H9 (cell line): Measurements from ENCODE around the gene TGIF1. TPM values are rescaled to one million over a fixed set of nuclear protein-coding genes. Genes with fewer than 3 reads are reported as not detected.

Experiments
- DNase-seq: peaks from one replicate; pipeline ENCODE4 v3.0.0-alpha.2; 2017
- H2AFZ ChIP-seq: one replicate; pipeline ENCODE4 v1.6.1; 2013; ENCODE audit warnings: mild to moderate bottlenecking, low read length, control low read depth, moderate library complexity
- H2AK5ac ChIP-seq: 2 replicates; pipeline ENCODE4 v1.6.1; 2013; ENCODE audit warnings: low read length, control low read depth, mixed read lengths; ENCODE audit not compliant: insufficient read length
- H2BK120ac ChIP-seq: one replicate; pipeline ENCODE4 v1.6.1; 2013; ENCODE audit warnings: low read depth, mild to moderate bottlenecking, low read length, control low read depth, inconsistent platforms; ENCODE audit not compliant: poor library complexity, severe bottlenecking
- H2BK12ac ChIP-seq: 2 replicates; pipeline ENCODE4 v1.6.1; 2013; ENCODE audit warnings: low read length, control low read depth, mixed read lengths, low read depth; ENCODE audit not compliant: insufficient read length
- H2BK15ac ChIP-seq: 2 replicates; pipeline ENCODE4 v1.6.1; 2013; ENCODE audit warnings: low read depth, low read length, control low read depth
- H2BK20ac ChIP-seq: one replicate; pipeline ENCODE4 v1.6.1; 2013; ENCODE audit warnings: low read depth, mild to moderate bottlenecking, low read length, control low read depth, inconsistent platforms; ENCODE audit not compliant: poor library complexity, severe bottlenecking
- H2BK5ac ChIP-seq: 2 replicates; pipeline ENCODE4 v1.6.1; 2013; ENCODE audit warnings: low read length, control low read depth, mixed read lengths; ENCODE audit not compliant: insufficient read length
- H3K14ac ChIP-seq: 2 replicates; pipeline ENCODE4 v1.6.1; 2013; ENCODE audit warnings: low read length, control low read depth; ENCODE audit not compliant: insufficient read depth
- H3K18ac ChIP-seq: 2 replicates; pipeline ENCODE4 v1.6.1; 2013; ENCODE audit warnings: low read depth, mild to moderate bottlenecking, mixed read lengths, low read length, control low read depth; ENCODE audit not compliant: insufficient read length
- H3K23ac ChIP-seq: 2 replicates; pipeline ENCODE4 v1.6.1; 2013; ENCODE audit warnings: low read length, control low read depth, mixed read lengths, low read depth; ENCODE audit not compliant: insufficient read length
- H3K23me2 ChIP-seq: 2 replicates; pipeline ENCODE4 v1.6.1; 2013; ENCODE audit warnings: low read depth, mild to moderate bottlenecking, mixed read lengths, low read length, control low read depth; ENCODE audit not compliant: insufficient read length, poor library complexity, severe bottlenecking
- H3K27ac ChIP-seq: 2 replicates; pipeline ENCODE4 v1.5.1; 2013; ENCODE audit warnings: low read length, control low read depth, mixed read lengths, low read depth; ENCODE audit not compliant: insufficient read length
- H3K27me3 ChIP-seq: 2 replicates; pipeline ENCODE4 v1.6.1; 2013; ENCODE audit warnings: low read length, control low read depth, inconsistent platforms; ENCODE audit not compliant: insufficient read depth
- H3K4ac ChIP-seq: 2 replicates; pipeline ENCODE4 v1.6.1; 2013; ENCODE audit warnings: low read depth, mild to moderate bottlenecking, control low read depth, inconsistent platforms, low read length, moderate library complexity
- H3K4me1 ChIP-seq: 2 replicates; pipeline ENCODE4 v1.6.1; 2013; ENCODE audit warnings: low read length, control low read depth, inconsistent platforms; ENCODE audit not compliant: insufficient read depth
- H3K4me2 ChIP-seq: 2 replicates; pipeline ENCODE4 v1.6.1; 2013; ENCODE audit warnings: low read length, control low read depth, mixed read lengths; ENCODE audit not compliant: insufficient read length, insufficient read depth
- H3K56ac ChIP-seq: 2 replicates; pipeline ENCODE4 v1.6.1; 2013; ENCODE audit warnings: low read depth, mild to moderate bottlenecking, mixed read lengths, low read length, control low read depth; ENCODE audit not compliant: insufficient read length
- H3K79me1 ChIP-seq: 2 replicates; pipeline ENCODE4 v1.6.1; 2013; ENCODE audit warnings: low read depth, mild to moderate bottlenecking, moderate library complexity, low read length, control low read depth, inconsistent platforms; ENCODE audit not compliant: insufficient read depth, poor library complexity, severe bottlenecking
- H3K79me2 ChIP-seq: 2 replicates; pipeline ENCODE4 v1.6.1; 2013; ENCODE audit warnings: low read length, control low read depth, inconsistent platforms; ENCODE audit not compliant: insufficient read depth
- H3K9ac ChIP-seq: 2 replicates; pipeline ENCODE4 v1.6.1; 2013; ENCODE audit warnings: low read length, control low read depth, mixed read lengths; ENCODE audit not compliant: insufficient read length; ENCODE audit errors: extremely low read depth
- H3K9me3 ChIP-seq: one replicate; pipeline ENCODE4 v1.6.1; 2013; ENCODE audit warnings: low read depth, low read length, inconsistent platforms; ENCODE audit not compliant: control insufficient read depth
- H3T11ph ChIP-seq: one replicate; pipeline ENCODE4 v1.6.1; 2013; ENCODE audit warnings: mild to moderate bottlenecking, low read length, control low read depth, inconsistent platforms
- H4K20me1 ChIP-seq: one replicate; pipeline ENCODE4 v1.6.1; 2013; ENCODE audit not compliant: control insufficient read depth, insufficient read length, insufficient read depth
- H4K5ac ChIP-seq: 2 replicates; pipeline ENCODE4 v1.6.1; 2013; ENCODE audit warnings: low read depth, mild to moderate bottlenecking, mixed read lengths, low read length, control low read depth; ENCODE audit not compliant: insufficient read length
- H4K8ac ChIP-seq: replicated peaks from 2 replicates; pipeline ENCODE4 v1.6.1; 2013; ENCODE audit warnings: low read length, control low read depth, mixed read lengths, low read depth; ENCODE audit not compliant: insufficient read length
- H4K91ac ChIP-seq: 2 replicates; pipeline ENCODE4 v1.6.1; 2013; ENCODE audit warnings: low read depth, mild to moderate bottlenecking, moderate library complexity, mixed read lengths, low read length, control low read depth; ENCODE audit not compliant: insufficient read length
- H3K27ac Mint-ChIP-seq, 3 experiments: 2 replicates in 2 of 3; 3 replicates in 1 of 3; pipeline ENCODE4 v1.8.0; 2020 to 2021; ENCODE audit warnings: mixed read lengths in 3 of 3, mild to moderate bottlenecking in 1 of 3, moderate library complexity in 1 of 3
- H3K27me3 Mint-ChIP-seq: 2 replicates; pipeline ENCODE4 v1.8.0; 2021; ENCODE audit warnings: low read depth, mild to moderate bottlenecking, moderate library complexity, mixed read lengths
- H3K36me3 Mint-ChIP-seq, 3 experiments: 2 replicates in 2 of 3; 3 replicates in 1 of 3; pipeline ENCODE4 v1.8.0; 2020 to 2021; ENCODE audit warnings: low read depth in 3 of 3, mixed read lengths in 3 of 3; ENCODE audit not compliant: insufficient read depth in 1 of 3
- H3K4me1 Mint-ChIP-seq, 2 experiments: 2 replicates each; pipeline ENCODE4 v1.8.0; 2020; ENCODE audit warnings: mixed read lengths in 2 of 2
- H3K4me3 Mint-ChIP-seq, 2 experiments: 2 replicates in 1 of 2; 3 replicates in 1 of 2; pipeline ENCODE4 v1.8.0; 2020 to 2021; ENCODE audit warnings: mild to moderate bottlenecking in 2 of 2, mixed read lengths in 2 of 2, moderate library complexity in 1 of 2
- H3K9me3 Mint-ChIP-seq, 2 experiments: 2 replicates in 1 of 2; 3 replicates in 1 of 2; pipeline ENCODE4 v1.8.0; 2020; ENCODE audit warnings: mild to moderate bottlenecking in 2 of 2, mixed read lengths in 2 of 2, moderate library complexity in 1 of 2
- WGBS: extraction: QIAGEN DNeasy Blood & Tissue Kit; methylation state at CpG from one replicate; pipeline ENCODE4 v1.1.7; 2013; ENCODE audit warnings: missing lambda C conversion rate, low lambda C conversion rate, mixed read lengths; ENCODE audit not compliant: insufficient read length; ENCODE audit errors: extremely low coverage; 5-methylcytosine and 5-hydroxymethylcytosine counted together
- total RNA-seq: library from RNA; stranded (reverse); gene quantifications from 2 replicates; pipeline ENCODE4 v1.2.1, GENCODE V29; 2021
- TF ChIP-seq, protein P1 (sequence below): fragments of 200-600 bp; sonication (generic); conservative IDR thresholded peaks from 3 replicates; pipeline ENCODE4 v1.8.0; 2021; ENCODE audit warnings: antibody characterized with exemption, mild to moderate bottlenecking

TGIF1 gene
- total RNA-seq, 1 experiment from 2014 or later: 261 TPM

DNA sequence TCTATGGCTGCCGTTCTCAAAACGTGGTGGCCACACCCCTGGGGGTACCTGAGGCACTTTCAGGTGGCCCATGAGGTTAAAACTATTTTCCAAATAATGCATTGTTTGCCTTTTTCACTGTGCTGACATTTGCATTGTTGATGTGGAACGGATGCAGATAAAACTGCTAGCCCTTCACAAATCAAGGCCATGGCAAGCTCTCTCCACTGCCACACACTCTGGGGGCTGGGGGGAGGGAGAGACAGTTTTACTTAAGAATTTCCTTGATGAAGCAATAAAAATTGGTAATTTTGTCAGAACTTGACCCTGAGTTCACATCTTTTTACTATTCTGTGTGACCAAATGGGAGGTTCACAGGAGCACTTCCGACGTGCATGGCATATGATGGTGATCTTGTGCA lies 22.0 kb upstream of the TGIF1 start:
- no peaks in the 10 kb centered on the region for H3K9me3 ChIP-seq
- TF ChIP-seq, protein P1, sequence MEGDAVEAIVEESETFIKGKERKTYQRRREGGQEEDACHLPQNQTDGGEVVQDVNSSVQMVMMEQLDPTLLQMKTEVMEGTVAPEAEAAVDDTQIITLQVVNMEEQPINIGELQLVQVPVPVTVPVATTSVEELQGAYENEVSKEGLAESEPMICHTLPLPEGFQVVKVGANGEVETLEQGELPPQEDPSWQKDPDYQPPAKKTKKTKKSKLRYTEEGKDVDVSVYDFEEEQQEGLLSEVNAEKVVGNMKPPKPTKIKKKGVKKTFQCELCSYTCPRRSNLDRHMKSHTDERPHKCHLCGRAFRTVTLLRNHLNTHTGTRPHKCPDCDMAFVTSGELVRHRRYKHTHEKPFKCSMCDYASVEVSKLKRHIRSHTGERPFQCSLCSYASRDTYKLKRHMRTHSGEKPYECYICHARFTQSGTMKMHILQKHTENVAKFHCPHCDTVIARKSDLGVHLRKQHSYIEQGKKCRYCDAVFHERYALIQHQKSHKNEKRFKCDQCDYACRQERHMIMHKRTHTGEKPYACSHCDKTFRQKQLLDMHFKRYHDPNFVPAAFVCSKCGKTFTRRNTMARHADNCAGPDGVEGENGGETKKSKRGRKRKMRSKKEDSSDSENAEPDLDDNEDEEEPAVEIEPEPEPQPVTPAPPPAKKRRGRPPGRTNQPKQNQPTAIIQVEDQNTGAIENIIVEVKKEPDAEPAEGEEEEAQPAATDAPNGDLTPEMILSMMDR: no peak
- no peaks in the 10 kb centered on the region for H3K79me1 ChIP-seq
- no peak overlapping the region for H3K23ac ChIP-seq
- no peak for DNase-seq
- Mint-ChIP-seq H3K27me3 (no peaks in the 10 kb centered on the region), H3K27ac (no peak overlapping the region), H3K36me3 (peaks cover 0 to 2% (median 0%) of the 10 kb centered on the region in 3 experiments; a peak in 2 of 7 replicates), H3K4me3 (no peak overlapping the region), H3K4me1 (peaks cover 4 to 8% of the 10 kb centered on the region in 2 experiments; a peak in 3 of 4 replicates), H3K9me3 (no peaks in the 10 kb centered on the region)
- no peaks in the 10 kb centered on the region for H4K20me1 ChIP-seq
- H3K4me1 ChIP-seq: no peaks in the 10 kb centered on the region; the same call in 1 of the 2 replicates
- H3K9ac ChIP-seq: no peak overlapping the region
- no peak overlapping the region for H2AK5ac ChIP-seq
- H3K14ac ChIP-seq: no peak overlapping the region
- H2AFZ ChIP-seq: no peak overlapping the region
- H2BK120ac ChIP-seq: no peak overlapping the region
- H2BK12ac ChIP-seq: no peak overlapping the region
- H2BK15ac ChIP-seq: no peak overlapping the region
- no peak overlapping the region for H3K4ac ChIP-seq
- H3K79me2 ChIP-seq: no peaks in the 10 kb centered on the region
- H3K27me3 ChIP-seq: no peaks in the 10 kb centered on the region
- no peak overlapping the region for H2BK20ac ChIP-seq
- H4K8ac ChIP-seq: no peak overlapping the region
- no peak overlapping the region for H3T11ph ChIP-seq
- no peak overlapping the region for H3K27ac ChIP-seq
- WGBS: no CpG with 5 or more reads among the region's 5 CpGs
- no peak overlapping the region for H4K5ac ChIP-seq
- no peak overlapping the region for H3K56ac ChIP-seq
- no peak overlapping the region for H2BK5ac ChIP-seq
- no peaks in the 10 kb centered on the region for H3K23me2 ChIP-seq
- H3K4me2 ChIP-seq: no peak overlapping the region
- H4K91ac ChIP-seq: no peak overlapping the region
- H3K18ac ChIP-seq: no peak overlapping the region
